ENCODE results near the gene KRTAP10-7.

KRTAP10-7 gene

DNA sequence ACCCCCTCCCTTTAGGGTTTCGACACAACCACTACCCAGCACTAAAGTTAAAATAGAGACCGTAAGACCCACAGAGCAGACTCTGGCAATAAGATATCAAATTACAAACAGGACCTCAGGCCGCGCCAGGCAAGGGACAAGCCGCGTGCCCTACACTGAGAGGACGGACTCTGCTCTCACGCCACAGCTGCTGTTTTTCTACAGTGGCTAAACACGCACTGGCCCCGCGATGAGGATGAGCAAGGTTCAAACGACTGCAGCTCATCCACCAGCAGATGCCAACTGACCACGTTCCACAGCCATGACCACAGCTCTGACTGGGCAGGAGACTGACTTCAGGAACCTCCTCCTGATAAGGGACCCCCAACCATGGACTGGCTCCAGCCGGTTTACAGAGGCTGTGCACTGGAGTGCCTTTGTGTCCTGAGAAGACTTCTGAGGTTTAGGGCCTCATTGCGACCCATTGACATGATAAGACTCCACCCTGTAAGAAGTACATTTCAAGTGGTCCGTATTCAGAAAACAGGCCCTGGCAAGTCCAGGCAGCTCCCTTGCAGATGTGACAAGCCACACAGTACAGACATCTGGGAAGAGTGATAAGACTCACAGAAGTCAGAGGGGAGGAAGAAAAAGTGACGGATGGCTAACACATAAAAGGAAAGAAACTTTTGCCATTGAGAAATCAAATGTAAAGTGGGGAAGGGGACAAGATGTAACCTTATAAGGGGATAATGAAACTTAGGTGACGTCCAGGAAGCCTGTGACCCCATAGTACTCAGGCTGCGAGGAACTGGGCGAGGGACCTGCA lies 6.6 kb upstream of the KRTAP10-7 start:
- no peak overlapping the region for H2AFZ ChIP-seq (ENCODE audit: low read depth)
- H3K79me2 ChIP-seq (ENCODE audit: insufficient read depth, low read depth), result no peaks in the 10 kb centered on the region
- no peak overlapping the region for H3K9ac ChIP-seq
- H3K4me2 ChIP-seq, result no peak overlapping the region
- H3K27ac ChIP-seq, result no peak overlapping the region
- TF ChIP-seq, protein P1, sequence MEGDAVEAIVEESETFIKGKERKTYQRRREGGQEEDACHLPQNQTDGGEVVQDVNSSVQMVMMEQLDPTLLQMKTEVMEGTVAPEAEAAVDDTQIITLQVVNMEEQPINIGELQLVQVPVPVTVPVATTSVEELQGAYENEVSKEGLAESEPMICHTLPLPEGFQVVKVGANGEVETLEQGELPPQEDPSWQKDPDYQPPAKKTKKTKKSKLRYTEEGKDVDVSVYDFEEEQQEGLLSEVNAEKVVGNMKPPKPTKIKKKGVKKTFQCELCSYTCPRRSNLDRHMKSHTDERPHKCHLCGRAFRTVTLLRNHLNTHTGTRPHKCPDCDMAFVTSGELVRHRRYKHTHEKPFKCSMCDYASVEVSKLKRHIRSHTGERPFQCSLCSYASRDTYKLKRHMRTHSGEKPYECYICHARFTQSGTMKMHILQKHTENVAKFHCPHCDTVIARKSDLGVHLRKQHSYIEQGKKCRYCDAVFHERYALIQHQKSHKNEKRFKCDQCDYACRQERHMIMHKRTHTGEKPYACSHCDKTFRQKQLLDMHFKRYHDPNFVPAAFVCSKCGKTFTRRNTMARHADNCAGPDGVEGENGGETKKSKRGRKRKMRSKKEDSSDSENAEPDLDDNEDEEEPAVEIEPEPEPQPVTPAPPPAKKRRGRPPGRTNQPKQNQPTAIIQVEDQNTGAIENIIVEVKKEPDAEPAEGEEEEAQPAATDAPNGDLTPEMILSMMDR (conservative IDR thresholded peaks at IDR 0.05; ENCODE audit: low read depth, low read length), result no peak
- no peaks in the 10 kb centered on the region for H3K4me1 ChIP-seq (ENCODE audit: low read depth, poor library complexity, severe bottlenecking)
- H4K20me1 ChIP-seq (ENCODE audit: insufficient read depth), result no peaks in the 10 kb centered on the region
- H3K36me3 ChIP-seq (ENCODE audit: insufficient read depth), result no peaks in the 10 kb centered on the region
- H3K4me3 ChIP-seq (IDR thresholded peaks at IDR 0.05; ENCODE audit: insufficient read depth, low read depth, low read length), result no peak overlapping the region
- peaks cover 62% of the 10 kb centered on the region; the same call in 1 of the 2 replicates for H3K27me3 ChIP-seq (ENCODE audit: insufficient read depth, low read depth)

DNA sequence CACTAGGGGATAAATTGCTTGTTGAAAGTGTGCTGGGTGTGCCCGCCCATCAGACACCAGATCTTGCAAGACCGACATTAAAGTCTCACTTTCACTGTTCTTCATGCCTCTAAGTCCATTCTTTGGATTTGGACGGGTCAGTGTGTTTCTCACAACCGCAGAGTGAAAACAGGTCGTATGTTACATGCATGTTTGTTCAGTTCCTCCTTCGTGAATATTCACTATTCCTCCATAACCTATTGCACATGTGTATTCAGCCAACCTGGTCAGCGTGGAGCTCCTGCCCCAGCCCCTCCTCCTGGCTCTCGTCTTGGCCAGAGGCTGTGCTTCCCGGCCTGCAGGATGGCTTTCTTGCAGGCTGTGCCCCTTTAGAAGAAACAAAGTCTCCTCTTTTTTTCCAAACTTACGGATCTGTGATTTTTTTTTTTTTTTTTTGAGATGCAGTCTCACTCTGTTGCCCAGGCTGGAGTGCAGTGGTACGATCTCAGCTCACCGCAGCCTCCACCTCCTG lies 5.9 kb upstream of the KRTAP10-7 start:
- H3K36me3 ChIP-seq (ENCODE audit: insufficient read depth), result no peaks in the 10 kb centered on the region
- no peak overlapping the region for H3K9ac ChIP-seq
- no peaks in the 10 kb centered on the region for H3K79me2 ChIP-seq (ENCODE audit: insufficient read depth, low read depth)
- peaks cover 63% of the 10 kb centered on the region; the same call in 1 of the 2 replicates for H3K27me3 ChIP-seq (ENCODE audit: insufficient read depth, low read depth)
- no peak overlapping the region for H3K4me2 ChIP-seq
- H3K27ac ChIP-seq, result no peak overlapping the region
- TF ChIP-seq, protein P1 (conservative IDR thresholded peaks at IDR 0.05; ENCODE audit: low read depth, low read length), result no peak
- no peaks in the 10 kb centered on the region for H3K4me1 ChIP-seq (ENCODE audit: low read depth, poor library complexity, severe bottlenecking)
- no peak overlapping the region for H3K4me3 ChIP-seq (IDR thresholded peaks at IDR 0.05; ENCODE audit: insufficient read depth, low read depth, low read length)
- no peak overlapping the region for H2AFZ ChIP-seq (ENCODE audit: low read depth)
- H4K20me1 ChIP-seq (ENCODE audit: insufficient read depth), result no peaks in the 10 kb centered on the region

DNA sequence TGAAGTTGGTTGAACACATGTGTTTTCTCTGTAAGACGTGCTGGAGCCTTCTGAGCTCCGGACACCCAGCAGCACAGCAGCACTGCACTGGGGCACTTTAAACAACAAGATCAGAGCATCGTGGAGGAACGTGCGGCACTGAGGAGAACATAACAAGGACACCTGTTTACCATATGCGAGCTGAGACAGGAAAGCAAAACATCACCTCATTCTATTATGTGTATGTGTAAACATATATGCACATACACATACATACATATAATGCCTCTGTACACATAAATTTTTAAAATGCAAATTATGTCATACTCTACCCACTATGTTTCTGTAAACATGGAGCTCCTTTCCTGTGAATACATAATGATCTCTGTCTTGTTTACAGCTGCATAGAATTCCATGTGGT lies 4.9 kb upstream of the KRTAP10-7 start:
- Histone ChIP-seq H3K36me3 (ENCODE audit: insufficient read depth) (no peaks in the 10 kb centered on the region), H2AFZ (ENCODE audit: low read depth) (no peak overlapping the region), H3K4me1 (ENCODE audit: low read depth, poor library complexity, severe bottlenecking) (no peaks in the 10 kb centered on the region), H4K20me1 (ENCODE audit: insufficient read depth) (no peaks in the 10 kb centered on the region), H3K4me3 (IDR thresholded peaks at IDR 0.05; ENCODE audit: insufficient read depth, low read depth, low read length) (no peak overlapping the region), H3K27me3 (ENCODE audit: insufficient read depth, low read depth) (peaks cover 70% of the 10 kb centered on the region; the same call in 1 of the 2 replicates), H3K4me2 (no peak overlapping the region), H3K9ac (no peak overlapping the region), H3K79me2 (ENCODE audit: insufficient read depth, low read depth) (no peaks in the 10 kb centered on the region), H3K27ac (no peak overlapping the region)
- TF ChIP-seq, protein P1 (conservative IDR thresholded peaks at IDR 0.05; ENCODE audit: low read depth, low read length), result no peak

DNA sequence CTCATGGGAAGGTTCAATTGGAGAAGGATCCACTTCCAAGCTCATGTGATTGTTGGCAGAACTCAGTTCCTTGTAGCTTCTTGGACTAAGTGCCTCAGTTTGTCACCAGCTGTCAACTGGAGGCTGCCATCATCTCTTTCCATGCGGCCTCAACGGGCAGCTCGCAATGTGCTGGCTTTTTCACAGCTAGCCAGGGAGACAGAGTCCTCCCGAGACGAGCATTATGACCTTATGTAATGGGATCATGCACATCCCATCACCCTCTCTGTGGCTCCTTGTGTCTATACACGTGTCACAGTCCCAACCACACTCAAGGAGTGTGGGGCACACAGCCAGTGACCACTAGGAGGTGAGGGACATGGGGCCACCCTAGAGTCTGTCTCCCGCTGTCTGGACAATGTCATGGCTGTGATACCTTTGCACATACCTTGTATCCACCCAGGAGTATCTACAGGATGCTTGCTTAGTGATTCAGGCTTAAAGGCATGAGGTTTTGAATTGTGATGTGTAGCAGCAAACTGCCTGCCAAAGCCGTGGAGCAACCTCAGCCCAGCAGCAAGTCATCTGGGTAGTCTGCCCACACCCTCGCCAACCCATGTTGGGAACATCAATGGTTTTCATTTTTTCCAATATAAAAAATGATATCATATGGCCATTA lies 4.2 kb upstream of the KRTAP10-7 start:
- peaks cover 70% of the 10 kb centered on the region; the same call in 1 of the 2 replicates for H3K27me3 ChIP-seq (ENCODE audit: insufficient read depth, low read depth)
- no peak overlapping the region for H3K4me3 ChIP-seq (IDR thresholded peaks at IDR 0.05; ENCODE audit: insufficient read depth, low read depth, low read length)
- no peak overlapping the region for H3K4me2 ChIP-seq
- H3K9ac ChIP-seq, result no peak overlapping the region
- H4K20me1 ChIP-seq (ENCODE audit: insufficient read depth), result no peaks in the 10 kb centered on the region
- no peaks in the 10 kb centered on the region for H3K4me1 ChIP-seq (ENCODE audit: low read depth, poor library complexity, severe bottlenecking)
- no peaks in the 10 kb centered on the region for H3K79me2 ChIP-seq (ENCODE audit: insufficient read depth, low read depth)
- H3K36me3 ChIP-seq (ENCODE audit: insufficient read depth), result no peaks in the 10 kb centered on the region
- no peak overlapping the region for H3K27ac ChIP-seq
- TF ChIP-seq, protein P1 (conservative IDR thresholded peaks at IDR 0.05; ENCODE audit: low read depth, low read length), result no peak
- H2AFZ ChIP-seq (ENCODE audit: low read depth), result no peak overlapping the region
